ENCODE measurements around the gene DCLK2.
"Not testable (repeated sequence)": the region's sequence is repeated elsewhere in the genome, so short reads cannot be mapped to it uniquely, and the experiment has no call there.

DCLK2 gene

GRCh38 chr4:150173432-150173861 lies 95.2 kb downstream of the DCLK2 start:
- peaks cover 0 to 6% (median 3%) of the 10 kb centered on the region in 4 experiments for H3K4me1 ChIP-seq (ENCODE audit: control extremely low read depth in 1 of 4, control insufficient read depth in 4 of 4, insufficient read depth in 4 of 4, low read length in 3 of 4)
- H3K9me3 ChIP-seq (ENCODE audit: control extremely low read depth in 1 of 5, control insufficient read depth in 4 of 5, insufficient read depth in 2 of 5, low read depth in 1 of 5, low read length in 4 of 5): no peaks in the 10 kb centered on the region
- no peaks in the 10 kb centered on the region for H3K36me3 ChIP-seq (ENCODE audit: control insufficient read depth in 4 of 4, insufficient read depth in 4 of 4, low read length in 3 of 4)
- H3K4me3 ChIP-seq (ENCODE audit: control insufficient read depth in 1 of 7, extremely low read depth in 1 of 7, insufficient read depth in 4 of 7, low read depth in 2 of 7, low read length in 6 of 7): no peak overlapping the region
- H3K27ac ChIP-seq (ENCODE audit: insufficient read depth in 1 of 2, low read depth in 1 of 2, low read length in 2 of 2, poor library complexity in 1 of 2, severe bottlenecking in 2 of 2): no peak overlapping the region
- ChIA-PET POLR2A (no interaction called here), CTCF (no interaction called here)
- H3K27me3 ChIP-seq (replicated peaks in 2 of 5; ENCODE audit: control insufficient read depth in 4 of 5, insufficient read depth in 5 of 5, low read length in 4 of 5): no peaks in the 10 kb centered on the region
- WGBS (ENCODE audit: insufficient coverage): 100% methylated on average over 1 of the region's 1 CpG
- DNase-seq: no peak

- Histone ChIP-seq H3K9me3 (ENCODE audit: control extremely low read depth in 1 of 5, control insufficient read depth in 4 of 5, insufficient read depth in 2 of 5, low read depth in 1 of 5, low read length in 4 of 5) (no peaks in the 10 kb centered on the region), H3K27me3 (replicated peaks in 2 of 5; ENCODE audit: control insufficient read depth in 4 of 5, insufficient read depth in 5 of 5, low read length in 4 of 5) (no peaks in the 10 kb centered on the region), H3K27ac (ENCODE audit: insufficient read depth in 1 of 2, low read depth in 1 of 2, low read length in 2 of 2, poor library complexity in 1 of 2, severe bottlenecking in 2 of 2) (no peak overlapping the region), H3K4me3 (ENCODE audit: control insufficient read depth in 1 of 7, extremely low read depth in 1 of 7, insufficient read depth in 4 of 7, low read depth in 2 of 7, low read length in 6 of 7) (no peak overlapping the region), H3K4me1 (ENCODE audit: control extremely low read depth in 1 of 4, control insufficient read depth in 4 of 4, insufficient read depth in 4 of 4, low read length in 3 of 4) (peaks cover 0 to 6% (median 3%) of the 10 kb centered on the region in 4 experiments), H3K36me3 (ENCODE audit: control insufficient read depth in 4 of 4, insufficient read depth in 4 of 4, low read length in 3 of 4) (no peaks in the 10 kb centered on the region)
- 15% methylated on average over 2 of the region's 5 CpGs for WGBS (ENCODE audit: insufficient coverage)
- ChIA-PET POLR2A (no interaction called here), CTCF (no interaction called here)
- DNase-seq: peak in 2 of 3 donors; percentile 23 to 41
These were observed 95.7 kb downstream of the DCLK2 start for GRCh38 chr4:150173982-150174398.

- Histone ChIP-seq H3K4me1 (ENCODE audit: control extremely low read depth in 1 of 4, control insufficient read depth in 4 of 4, insufficient read depth in 4 of 4, low read length in 3 of 4) (peaks cover 0 to 6% (median 3%) of the 10 kb centered on the region in 4 experiments), H3K9me3 (ENCODE audit: control extremely low read depth in 1 of 5, control insufficient read depth in 4 of 5, insufficient read depth in 2 of 5, low read depth in 1 of 5, low read length in 4 of 5) (no peaks in the 10 kb centered on the region), H3K4me3 (ENCODE audit: control insufficient read depth in 1 of 7, extremely low read depth in 1 of 7, insufficient read depth in 4 of 7, low read depth in 2 of 7, low read length in 6 of 7) (no peak overlapping the region), H3K27me3 (replicated peaks in 2 of 5; ENCODE audit: control insufficient read depth in 4 of 5, insufficient read depth in 5 of 5, low read length in 4 of 5) (no peaks in the 10 kb centered on the region), H3K36me3 (ENCODE audit: control insufficient read depth in 4 of 4, insufficient read depth in 4 of 4, low read length in 3 of 4) (no peaks in the 10 kb centered on the region), H3K27ac (ENCODE audit: insufficient read depth in 1 of 2, low read depth in 1 of 2, low read length in 2 of 2, poor library complexity in 1 of 2, severe bottlenecking in 2 of 2) (no peak overlapping the region)
- ChIA-PET POLR2A (no interaction called here), CTCF (interaction anchor here (1.2 kb wide), 2 partner anchors 12 to 18 kb away, joined by 3 to 4 read pairs; no protein-coding TSS in a partner anchor)
- no peak for DNase-seq
- 100% methylated on average over 1 of the region's 1 CpG for WGBS (ENCODE audit: insufficient coverage)
These were observed 98.3 kb downstream of the DCLK2 start for GRCh38 chr4:150176547-150176946.

- ChIA-PET CTCF (no interaction called here), POLR2A (no interaction called here)
- no peak for DNase-seq
- Histone ChIP-seq H3K4me3 (ENCODE audit: control insufficient read depth in 1 of 7, extremely low read depth in 1 of 7, insufficient read depth in 4 of 7, low read depth in 2 of 7, low read length in 6 of 7) (no peak overlapping the region), H3K27ac (ENCODE audit: insufficient read depth in 1 of 2, low read depth in 1 of 2, low read length in 2 of 2, poor library complexity in 1 of 2, severe bottlenecking in 2 of 2) (no peak overlapping the region), H3K4me1 (ENCODE audit: control extremely low read depth in 1 of 4, control insufficient read depth in 4 of 4, insufficient read depth in 4 of 4, low read length in 3 of 4) (peaks cover 0 to 6% (median 3%) of the 10 kb centered on the region in 4 experiments), H3K9me3 (ENCODE audit: control extremely low read depth in 1 of 5, control insufficient read depth in 4 of 5, insufficient read depth in 2 of 5, low read depth in 1 of 5, low read length in 4 of 5) (no peaks in the 10 kb centered on the region), H3K27me3 (replicated peaks in 2 of 5; ENCODE audit: control insufficient read depth in 4 of 5, insufficient read depth in 5 of 5, low read length in 4 of 5) (no peaks in the 10 kb centered on the region), H3K36me3 (ENCODE audit: control insufficient read depth in 4 of 4, insufficient read depth in 4 of 4, low read length in 3 of 4) (no peaks in the 10 kb centered on the region)
- 57% methylated on average over 4 of the region's 4 CpGs for WGBS (ENCODE audit: insufficient coverage)
These were observed 99.9 kb downstream of the DCLK2 start for GRCh38 chr4:150178161-150178560.

GRCh38 chr4:150181536-150181935 lies 103.3 kb downstream of the DCLK2 start:
- H3K4me3 ChIP-seq (ENCODE audit: control insufficient read depth in 1 of 7, extremely low read depth in 1 of 7, insufficient read depth in 4 of 7, low read depth in 2 of 7, low read length in 6 of 7): no peak overlapping the region
- H3K9me3 ChIP-seq (ENCODE audit: control extremely low read depth in 1 of 5, control insufficient read depth in 4 of 5, insufficient read depth in 2 of 5, low read depth in 1 of 5, low read length in 4 of 5): no peaks in the 10 kb centered on the region
- DNase-seq: peak; percentile 3 to 51 (median 46)
- no peaks in the 10 kb centered on the region for H3K36me3 ChIP-seq (ENCODE audit: control insufficient read depth in 4 of 4, insufficient read depth in 4 of 4, low read length in 3 of 4)
- CTCF ChIA-PET: interaction anchor here (1.8 kb wide), 1 partner anchor 26 kb away, joined by 4 read pairs; no protein-coding TSS in a partner anchor
- no peaks in the 10 kb centered on the region for H3K27me3 ChIP-seq (replicated peaks in 2 of 5; ENCODE audit: control insufficient read depth in 4 of 5, insufficient read depth in 5 of 5, low read length in 4 of 5)
- POLR2A ChIA-PET: no interaction called here
- no peak overlapping the region for H3K27ac ChIP-seq (ENCODE audit: insufficient read depth in 1 of 2, low read depth in 1 of 2, low read length in 2 of 2, poor library complexity in 1 of 2, severe bottlenecking in 2 of 2)
- no peaks in the 10 kb centered on the region for H3K4me1 ChIP-seq (ENCODE audit: control extremely low read depth in 1 of 4, control insufficient read depth in 4 of 4, insufficient read depth in 4 of 4, low read length in 3 of 4)

GRCh38 chr4:150182794-150183193 lies 104.5 kb downstream of the DCLK2 start:
- Histone ChIP-seq H3K9me3 (ENCODE audit: control extremely low read depth in 1 of 5, control insufficient read depth in 4 of 5, insufficient read depth in 2 of 5, low read depth in 1 of 5, low read length in 4 of 5) (no peaks in the 10 kb centered on the region), H3K4me1 (ENCODE audit: control extremely low read depth in 1 of 4, control insufficient read depth in 4 of 4, insufficient read depth in 4 of 4, low read length in 3 of 4) (no peaks in the 10 kb centered on the region), H3K27ac (ENCODE audit: insufficient read depth in 1 of 2, low read depth in 1 of 2, low read length in 2 of 2, poor library complexity in 1 of 2, severe bottlenecking in 2 of 2) (no peak overlapping the region), H3K4me3 (ENCODE audit: control insufficient read depth in 1 of 7, extremely low read depth in 1 of 7, insufficient read depth in 4 of 7, low read depth in 2 of 7, low read length in 6 of 7) (no peak overlapping the region), H3K36me3 (ENCODE audit: control insufficient read depth in 4 of 4, insufficient read depth in 4 of 4, low read length in 3 of 4) (no peaks in the 10 kb centered on the region), H3K27me3 (replicated peaks in 2 of 5; ENCODE audit: control insufficient read depth in 4 of 5, insufficient read depth in 5 of 5, low read length in 4 of 5) (no peaks in the 10 kb centered on the region)
- CTCF ChIA-PET: no interaction called here
- no peak for DNase-seq
- 100% methylated on average over 1 of the region's 2 CpGs for WGBS (ENCODE audit: insufficient coverage)
- POLR2A ChIA-PET: no interaction called here

- H3K36me3 ChIP-seq (ENCODE audit: control insufficient read depth in 4 of 4, insufficient read depth in 4 of 4, low read length in 3 of 4); H3K4me1 ChIP-seq (ENCODE audit: control extremely low read depth in 1 of 4, control insufficient read depth in 4 of 4, insufficient read depth in 4 of 4, low read length in 3 of 4); H3K4me3 ChIP-seq (ENCODE audit: control insufficient read depth in 1 of 7, extremely low read depth in 1 of 7, insufficient read depth in 4 of 7, low read depth in 2 of 7, low read length in 6 of 7); DNase-seq; CTCF ChIA-PET; POLR2A ChIA-PET; H3K27me3 ChIP-seq (replicated peaks in 2 of 5; ENCODE audit: control insufficient read depth in 4 of 5, insufficient read depth in 5 of 5, low read length in 4 of 5); H3K9me3 ChIP-seq (ENCODE audit: control extremely low read depth in 1 of 5, control insufficient read depth in 4 of 5, insufficient read depth in 2 of 5, low read depth in 1 of 5, low read length in 4 of 5); H3K27ac ChIP-seq (ENCODE audit: insufficient read depth in 1 of 2, low read depth in 1 of 2, low read length in 2 of 2, poor library complexity in 1 of 2, severe bottlenecking in 2 of 2): not testable (repeated sequence)
- 95% methylated on average over 3 of the region's 4 CpGs for WGBS (ENCODE audit: insufficient coverage)
These were observed 106.8 kb downstream of the DCLK2 start for GRCh38 chr4:150185033-150185432.

Measured in common myeloid progenitor, CD34-positive (primary cell).